OCI-LY7 (cell line): Measurements from ENCODE around the gene NINL.

Source experiments
- CTCF ChIP-seq: fragments of 200-600 bp; sonication (generic); conservative IDR thresholded peaks from 2 replicates; pipeline ENCODE4 v1.5.1; 2014; ENCODE audit warnings: mild to moderate bottlenecking, antibody characterized with exemption, low read length, moderate library complexity, mixed read lengths
- EZH2phosphoT487 ChIP-seq: fragments of 200-600 bp; sonication (generic); IDR thresholded peaks from 2 replicates; pipeline ENCODE4 v1.6.1; 2018; ENCODE audit warnings: low read depth, borderline replicate concordance, mild to moderate bottlenecking, mixed run types, antibody characterized with exemption, low read length, moderate library complexity, mixed read lengths

GRCh38 chr20:25479638-25480037 lies 105.7 kb downstream of the NINL start:
- no peak for TF ChIP-seq CTCF
- no peak for TF ChIP-seq EZH2phosphoT487
